ENCODE results near the gene HAUS3. TPM values are rescaled to one million over a fixed set of nuclear protein-coding genes. Genes with fewer than 3 reads are reported as not detected.

Gene HAUS3
- total and polyA plus RNA-seq, 2 of the 8 experiments (the other 6 are each of a cell fraction or from before 2014, with no cell fraction given): 3.2 to 14.8 TPM

DNA sequence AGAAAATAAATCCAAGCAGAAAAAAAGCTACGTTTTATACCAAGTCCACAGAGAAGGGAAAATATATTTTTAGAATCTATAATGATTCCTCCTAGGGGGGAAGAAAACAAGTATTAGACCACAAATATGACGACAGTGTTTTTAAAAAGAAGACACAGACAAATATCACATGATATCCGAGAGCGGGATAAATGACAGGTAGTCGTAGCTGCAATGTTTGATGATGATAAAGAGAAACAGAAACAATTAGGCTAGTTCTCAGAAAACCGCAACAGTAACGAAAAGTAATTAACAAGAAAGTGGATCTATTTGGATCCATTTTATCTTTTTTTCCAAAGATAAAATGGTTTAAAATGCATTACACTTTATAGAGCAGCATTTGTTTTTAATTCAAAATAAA lies 918 bp downstream of the HAUS3 start:
- H3K27me3 ChIP-seq (replicated peaks in 1 of 4; ENCODE audit: control insufficient read depth in 3 of 4, extremely low read depth in 1 of 4, insufficient read depth in 3 of 4, low read length in 3 of 4): no peaks in the 10 kb centered on the region
- CTCF ChIA-PET (ENCODE audit: partially characterized antibody): interaction anchor here (1.0 to 2.7 kb wide), 4 partner anchors 14 to 120 kb away, joined by 3 to 13 read pairs (median 6); no protein-coding TSS in a partner anchor
- no peaks in the 10 kb centered on the region for H3K23me2 ChIP-seq (ENCODE audit: low read depth, low read length)
- H2BK15ac ChIP-seq (ENCODE audit: low read length): no peak overlapping the region
- no peak overlapping the region for H3K18ac ChIP-seq (ENCODE audit: extremely low read depth, low read length)
- H4K8ac ChIP-seq (ENCODE audit: extremely low read depth, insufficient read depth, low read length): no peak overlapping the region
- no peak overlapping the region for H3K14ac ChIP-seq (ENCODE audit: insufficient read length)
- H4K20me1 ChIP-seq (replicated peaks in 1 of 2; ENCODE audit: control insufficient read depth in 1 of 2, insufficient read depth in 2 of 2, low read length in 2 of 2): peaks cover 0 to 6% of the 10 kb centered on the region in 2 experiments
- H2BK5ac ChIP-seq (ENCODE audit: low read depth, low read length): no peak overlapping the region
- TF ChIP-seq CTBP2 (IDR thresholded peaks at IDR 0.05; ENCODE audit: borderline replicate concordance, insufficient read depth, insufficient read length, low read length): no peak
- FAIRE-seq (peak; percentile 7), DNase-seq (ENCODE audit: low read depth in 1 of 2, low spot score in 2 of 2) (no peak)
- H3K79me2 ChIP-seq (ENCODE audit: control insufficient read depth in 1 of 2, insufficient read depth in 2 of 2, low read length in 2 of 2): peaks cover 0 to 37% of the 10 kb centered on the region in 2 experiments; a peak in 3 of 4 replicates
- no peak overlapping the region for H3K4ac ChIP-seq (replicated peaks; ENCODE audit: insufficient read length, low read depth, low read length)
- no peak overlapping the region for H2BK12ac ChIP-seq (ENCODE audit: low read depth, low read length)
- 34% methylated on average over 7 of the region's 7 CpGs; no CpG with 5 or more reads in 1 of the 2 experiments for WGBS, 2 experiments (ENCODE audit: extremely low coverage in 1 of 2, insufficient coverage in 1 of 2, insufficient read length in 1 of 2, insufficient replicate concordance in 2 of 2, low coverage in 1 of 2, low lambda C conversion rate in 2 of 2, missing lambda C conversion rate in 1 of 2)
- no peaks in the 10 kb centered on the region; a peak in 1 of 4 replicates for H3K9me3 ChIP-seq (ENCODE audit: insufficient read depth in 2 of 2, low read depth in 1 of 2, low read length in 1 of 2)
- POLR2A ChIA-PET (ENCODE audit: partially characterized antibody): no interaction called here
- no peak overlapping the region for H3K27ac ChIP-seq (ENCODE audit: low read depth, low read length)
- H2BK120ac ChIP-seq (replicated peaks; ENCODE audit: low read depth, low read length): no peak overlapping the region
- no peak overlapping the region for H2BK20ac ChIP-seq (ENCODE audit: low read length)
- H3K4me3 ChIP-seq (ENCODE audit: extremely low read depth in 1 of 4, insufficient read depth in 2 of 4, low read depth in 3 of 4, low read length in 4 of 4): peak overlapping the region; percentile 75 to 94 (median 84)
- no peak overlapping the region for H3K56ac ChIP-seq (replicated peaks; ENCODE audit: insufficient read length, low read depth, low read length)
- peak overlapping the region; percentile 79 to 89 for H3K4me2 ChIP-seq (ENCODE audit: insufficient read depth in 1 of 2, low read depth in 2 of 2, low read length in 2 of 2)
- H3K79me1 ChIP-seq (ENCODE audit: low read depth, low read length): no peaks in the 10 kb centered on the region; the same call in 1 of the 2 replicates
- peaks cover 0 to 2% (median 0%) of the 10 kb centered on the region in 4 experiments; a peak in 1 of 7 replicates for H3K4me1 ChIP-seq (replicated peaks in 1 of 4; ENCODE audit: control insufficient read depth in 3 of 4, insufficient read depth in 4 of 4, low read length in 3 of 4)
- peak overlapping the region in 3 of 4 experiments; percentile 51 to 82 (median 56); a peak in 6 of 7 replicates for H3K9ac ChIP-seq (replicated peaks in 1 of 4; ENCODE audit: extremely low read depth in 1 of 4, low read depth in 3 of 4, low read length in 3 of 4)
- H2AK5ac ChIP-seq (ENCODE audit: low read depth, low read length): no peak overlapping the region
- H2AFZ ChIP-seq (ENCODE audit: low read length): 0 out of 2 replicates have a peak overlapping the region, but pooled peaks have one; percentile 48
- peaks cover 0 to 11% (median under 1%) of the 10 kb centered on the region in 4 experiments; a peak in 2 of 8 replicates for H3K36me3 ChIP-seq (ENCODE audit: control insufficient read depth in 2 of 4, insufficient read depth in 4 of 4, low read length in 3 of 4)
- H3K23ac ChIP-seq (ENCODE audit: insufficient read length): peak overlapping the region; percentile 99
- H4K91ac ChIP-seq (replicated peaks; ENCODE audit: insufficient read length, low read length): no peak overlapping the region
- H4K5ac ChIP-seq (ENCODE audit: insufficient read length, low read depth, low read length): no peak overlapping the region
